ENCODE results near the gene DUSP7.

DUSP7 gene

GRCh38 chr3:52013802-52014598, 42.4 kb downstream of the DUSP7 start:
- no peaks in the 10 kb centered on the region for H3K9me3 ChIP-seq (ENCODE audit: insufficient read depth, low read length)
- no peaks in the 10 kb centered on the region for H3K9me2 ChIP-seq (replicated peaks; ENCODE audit: insufficient read depth, low read length)
- no peak overlapping the region for H2AFZ ChIP-seq (ENCODE audit: low read depth, low read length, severe bottlenecking)
- no peaks in the 10 kb centered on the region for H3K27me3 ChIP-seq (ENCODE audit: low read length)
- no peaks in the 10 kb centered on the region for H3F3A ChIP-seq (ENCODE audit: insufficient read depth)
- H3K79me2 ChIP-seq (ENCODE audit: insufficient read depth, low read length): no peaks in the 10 kb centered on the region
- TF ChIP-seq EZH2phosphoT487 (conservative IDR thresholded peaks at IDR 0.05; ENCODE audit: low read length) (no peak), CTCF (IDR thresholded peaks at IDR 0.05; ENCODE audit: insufficient read depth, low read length, poor library complexity, severe bottlenecking) (no peak)
- H3K36me3 ChIP-seq (ENCODE audit: low read length): no peaks in the 10 kb centered on the region
- no peak overlapping the region for H3K4me2 ChIP-seq (ENCODE audit: low read depth, low read length, poor library complexity, severe bottlenecking)
- H3K27ac ChIP-seq (ENCODE audit: low read depth, low read length): no peak overlapping the region
- H4K20me1 ChIP-seq (ENCODE audit: low read depth, low read length): no peaks in the 10 kb centered on the region
- no peak overlapping the region for H3K9ac ChIP-seq (ENCODE audit: low read length)
- no peak overlapping the region for H3K4me3 ChIP-seq (ENCODE audit: insufficient read depth, low read length, poor library complexity, severe bottlenecking)

DNA sequence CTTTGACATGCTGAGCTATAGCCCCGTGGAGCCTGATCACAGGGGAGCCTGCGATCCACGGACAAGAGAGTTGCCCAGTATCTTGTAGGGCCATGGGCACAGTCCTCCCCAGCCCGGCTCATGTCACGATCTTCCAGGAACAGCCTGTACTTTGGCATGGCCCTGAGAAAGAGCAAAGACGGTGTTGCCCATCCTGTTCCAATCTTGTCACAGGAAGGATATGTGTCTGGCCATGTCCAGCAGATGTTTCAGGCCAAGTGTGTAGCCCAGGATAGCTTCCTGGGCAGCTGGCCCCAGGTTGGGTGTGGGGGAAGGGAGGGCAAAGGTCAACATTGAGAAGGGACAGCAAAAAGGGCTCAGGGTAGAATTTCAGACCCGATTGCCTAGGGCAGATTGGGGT, 43.7 kb downstream of the DUSP7 start:
- TF ChIP-seq CTCF (IDR thresholded peaks at IDR 0.05; ENCODE audit: insufficient read depth, low read length, poor library complexity, severe bottlenecking) (no peak), EZH2phosphoT487 (conservative IDR thresholded peaks at IDR 0.05; ENCODE audit: low read length) (no peak)

GRCh38 chr3:52010431-52010830, 45.9 kb downstream of the DUSP7 start:
- Histone ChIP-seq H3K9me3 (ENCODE audit: insufficient read depth, low read length) (no peaks in the 10 kb centered on the region), H3K9me2 (replicated peaks; ENCODE audit: insufficient read depth, low read length) (no peaks in the 10 kb centered on the region), H3K79me2 (ENCODE audit: insufficient read depth, low read length) (no peaks in the 10 kb centered on the region), H3F3A (ENCODE audit: insufficient read depth) (no peaks in the 10 kb centered on the region), H3K4me3 (ENCODE audit: insufficient read depth, low read length, poor library complexity, severe bottlenecking) (no peak overlapping the region), H3K4me2 (ENCODE audit: low read depth, low read length, poor library complexity, severe bottlenecking) (no peak overlapping the region), H4K20me1 (ENCODE audit: low read depth, low read length) (no peaks in the 10 kb centered on the region), H2AFZ (ENCODE audit: low read depth, low read length, severe bottlenecking) (no peak overlapping the region), H3K27ac (ENCODE audit: low read depth, low read length) (no peak overlapping the region), H3K36me3 (ENCODE audit: low read length) (no peaks in the 10 kb centered on the region), H3K27me3 (ENCODE audit: low read length) (no peaks in the 10 kb centered on the region), H3K9ac (ENCODE audit: low read length) (no peak overlapping the region)
- TF ChIP-seq CTCF (IDR thresholded peaks at IDR 0.05; ENCODE audit: insufficient read depth, low read length, poor library complexity, severe bottlenecking): no peak
- no peak for TF ChIP-seq EZH2phosphoT487 (conservative IDR thresholded peaks at IDR 0.05; ENCODE audit: low read length)

More for the DNA sequence above, 43.7 kb downstream of the DUSP7 start:
- H3K9me3 ChIP-seq (ENCODE audit: insufficient read depth, low read length): no peaks in the 10 kb centered on the region
- H3K36me3 ChIP-seq (ENCODE audit: low read length): no peaks in the 10 kb centered on the region
- no peaks in the 10 kb centered on the region for H4K20me1 ChIP-seq (ENCODE audit: low read depth, low read length)
- H3F3A ChIP-seq (ENCODE audit: insufficient read depth): no peaks in the 10 kb centered on the region
- no peak overlapping the region for H3K9ac ChIP-seq (ENCODE audit: low read length)
- H3K79me2 ChIP-seq (ENCODE audit: insufficient read depth, low read length): no peaks in the 10 kb centered on the region
- H2AFZ ChIP-seq (ENCODE audit: low read depth, low read length, severe bottlenecking): no peak overlapping the region
- no peaks in the 10 kb centered on the region for H3K27me3 ChIP-seq (ENCODE audit: low read length)
- H3K27ac ChIP-seq (ENCODE audit: low read depth, low read length): no peak overlapping the region
- H3K4me2 ChIP-seq (ENCODE audit: low read depth, low read length, poor library complexity, severe bottlenecking): no peak overlapping the region
- no peaks in the 10 kb centered on the region for H3K9me2 ChIP-seq (replicated peaks; ENCODE audit: insufficient read depth, low read length)
- no peak overlapping the region for H3K4me3 ChIP-seq (ENCODE audit: insufficient read depth, low read length, poor library complexity, severe bottlenecking)

All from SU-DHL-6 (cell line).